ENCODE data around the gene MTMR4. TPM values are rescaled to one million over a fixed set of nuclear protein-coding genes. Genes with fewer than 3 reads are reported as not detected.

Gene MTMR4
- total RNA-seq, 2 donors from 2014 or later = 43.5 to 45.3 TPM

DNA sequence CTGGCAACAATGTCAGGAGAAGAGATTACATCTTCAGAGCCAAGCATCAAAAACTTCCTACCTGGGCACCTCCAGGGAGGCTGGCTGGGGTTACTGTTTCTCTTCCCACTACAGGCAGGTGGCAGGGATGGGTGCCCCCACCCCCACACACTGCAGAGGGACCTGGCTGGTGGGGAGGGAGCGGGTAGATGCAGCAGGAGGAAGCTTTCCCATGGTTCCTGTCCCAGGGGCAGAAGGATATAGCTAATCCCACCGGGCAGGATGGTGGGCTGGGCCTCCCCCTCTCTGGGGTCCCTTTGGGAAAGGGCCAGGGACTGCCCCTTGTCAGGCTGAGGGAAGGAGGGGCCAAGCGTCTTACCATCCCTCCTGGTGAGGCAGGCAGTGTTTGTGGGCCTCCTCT lies 16.7 kb upstream of the MTMR4 start:
- TF ChIP-seq, protein P1, sequence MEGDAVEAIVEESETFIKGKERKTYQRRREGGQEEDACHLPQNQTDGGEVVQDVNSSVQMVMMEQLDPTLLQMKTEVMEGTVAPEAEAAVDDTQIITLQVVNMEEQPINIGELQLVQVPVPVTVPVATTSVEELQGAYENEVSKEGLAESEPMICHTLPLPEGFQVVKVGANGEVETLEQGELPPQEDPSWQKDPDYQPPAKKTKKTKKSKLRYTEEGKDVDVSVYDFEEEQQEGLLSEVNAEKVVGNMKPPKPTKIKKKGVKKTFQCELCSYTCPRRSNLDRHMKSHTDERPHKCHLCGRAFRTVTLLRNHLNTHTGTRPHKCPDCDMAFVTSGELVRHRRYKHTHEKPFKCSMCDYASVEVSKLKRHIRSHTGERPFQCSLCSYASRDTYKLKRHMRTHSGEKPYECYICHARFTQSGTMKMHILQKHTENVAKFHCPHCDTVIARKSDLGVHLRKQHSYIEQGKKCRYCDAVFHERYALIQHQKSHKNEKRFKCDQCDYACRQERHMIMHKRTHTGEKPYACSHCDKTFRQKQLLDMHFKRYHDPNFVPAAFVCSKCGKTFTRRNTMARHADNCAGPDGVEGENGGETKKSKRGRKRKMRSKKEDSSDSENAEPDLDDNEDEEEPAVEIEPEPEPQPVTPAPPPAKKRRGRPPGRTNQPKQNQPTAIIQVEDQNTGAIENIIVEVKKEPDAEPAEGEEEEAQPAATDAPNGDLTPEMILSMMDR (IDR thresholded peaks at IDR 0.05) = no peak
- peak overlapping the region in 1 of 2 donors; percentile 68 for H3K9ac ChIP-seq (ENCODE audit: low read depth in 2 of 2, low read length in 2 of 2)
- no peaks in the 10 kb centered on the region for H3K36me3 ChIP-seq
- H3K27ac ChIP-seq = no peak overlapping the region
- H3K9me3 ChIP-seq = no peaks in the 10 kb centered on the region
- H3K4me3 ChIP-seq = peak overlapping the region; percentile 40
- DNase-seq = no peak
- no peaks in the 10 kb centered on the region for H3K27me3 ChIP-seq
- H3K4me1 ChIP-seq = no peaks in the 10 kb centered on the region
- intact Hi-C loops (cut with DNase I) = no loop called here

DNA sequence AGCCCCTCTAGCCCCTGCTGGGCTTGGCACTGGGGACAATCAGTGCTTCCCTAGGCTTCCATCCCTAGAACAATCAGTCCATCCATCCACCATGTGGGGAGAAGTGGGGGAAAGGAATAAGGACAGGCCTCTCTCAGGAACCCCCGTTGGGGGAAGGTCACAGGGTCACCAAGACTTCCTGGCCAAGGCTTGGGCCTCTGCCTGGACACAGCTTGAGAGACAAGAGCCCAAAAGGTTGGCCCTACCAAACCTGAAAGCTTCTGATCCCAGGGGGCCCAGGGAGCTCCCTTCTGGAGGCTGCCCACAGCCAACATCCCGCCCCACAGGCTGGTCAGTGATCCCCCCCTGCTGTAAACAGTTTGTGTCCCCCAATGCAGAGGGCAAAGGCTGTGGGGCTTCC lies 16.2 kb upstream of the MTMR4 start:
- H3K27ac ChIP-seq = no peak overlapping the region
- DNase-seq = no peak
- H3K4me1 ChIP-seq = no peaks in the 10 kb centered on the region
- no peak overlapping the region for H3K4me3 ChIP-seq
- no peaks in the 10 kb centered on the region for H3K9me3 ChIP-seq
- intact Hi-C loops (cut with DNase I) = no loop called here
- H3K27me3 ChIP-seq = no peaks in the 10 kb centered on the region
- no peak overlapping the region for H3K9ac ChIP-seq (ENCODE audit: low read depth in 2 of 2, low read length in 2 of 2)
- H3K36me3 ChIP-seq = no peaks in the 10 kb centered on the region
- TF ChIP-seq, protein P1 (IDR thresholded peaks at IDR 0.05) = no peak

DNA sequence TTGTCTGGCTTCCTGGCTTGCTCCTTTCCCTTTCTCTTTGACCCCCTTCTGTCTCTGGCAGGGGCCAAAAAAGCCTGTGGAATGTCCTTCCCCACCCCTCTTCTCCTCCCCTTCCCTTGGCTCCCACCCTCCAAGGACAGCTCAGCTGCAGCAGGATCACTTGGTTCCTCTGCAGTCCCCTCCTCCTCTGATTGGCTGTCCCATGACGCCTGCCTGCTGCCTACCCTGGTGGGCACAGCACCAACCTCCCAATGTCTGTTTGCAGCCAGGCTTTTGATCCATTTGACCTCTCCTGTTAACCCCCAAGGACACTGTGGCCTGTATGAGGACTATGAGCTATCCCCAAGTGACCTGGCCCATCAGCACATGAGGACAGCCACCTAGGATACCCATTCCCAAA lies 14.8 kb upstream of the MTMR4 start:
- Histone ChIP-seq H3K36me3 (no peaks in the 10 kb centered on the region), H3K9ac (ENCODE audit: low read depth in 2 of 2, low read length in 2 of 2) (no peak overlapping the region), H3K4me3 (no peak overlapping the region), H3K4me1 (no peaks in the 10 kb centered on the region), H3K9me3 (no peaks in the 10 kb centered on the region), H3K27me3 (no peaks in the 10 kb centered on the region), H3K27ac (no peak overlapping the region)
- TF ChIP-seq, protein P1 (IDR thresholded peaks at IDR 0.05) = no peak
- no peak for DNase-seq
- intact Hi-C loops (cut with DNase I) = loop anchor here (10.0 kb wide), 2 partner anchors 106 to 166 kb away; partner anchors contain the start of genes RAD51C and TEX14

DNA sequence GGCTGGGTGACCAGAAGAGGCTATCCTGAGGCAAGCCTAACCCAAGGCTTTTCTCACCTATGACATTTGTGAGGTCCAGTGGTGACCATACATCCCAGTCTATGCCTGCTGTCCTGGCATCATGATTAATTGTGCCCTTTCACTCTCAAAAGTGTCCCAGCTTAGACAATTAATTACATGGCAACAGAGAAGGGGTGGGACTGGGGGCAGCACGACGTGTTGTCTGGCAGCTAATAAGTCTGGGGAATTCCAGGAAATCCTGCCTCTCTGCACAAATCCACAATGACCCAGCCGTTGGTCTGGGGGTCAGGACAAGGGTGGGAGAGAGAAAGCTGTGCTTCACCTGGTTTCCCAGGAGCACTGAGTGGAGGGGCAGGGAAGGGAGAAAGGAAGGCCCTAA lies 14.0 kb upstream of the MTMR4 start:
- no peak overlapping the region for H3K27ac ChIP-seq
- H3K9me3 ChIP-seq = no peaks in the 10 kb centered on the region
- no peaks in the 10 kb centered on the region for H3K27me3 ChIP-seq
- TF ChIP-seq, protein P1 (IDR thresholded peaks at IDR 0.05) = no peak
- H3K36me3 ChIP-seq = no peaks in the 10 kb centered on the region
- DNase-seq = no peak
- no peaks in the 10 kb centered on the region for H3K4me1 ChIP-seq
- no peak overlapping the region for H3K4me3 ChIP-seq
- H3K9ac ChIP-seq (ENCODE audit: low read depth in 2 of 2, low read length in 2 of 2) = no peak overlapping the region
- intact Hi-C loops (cut with DNase I) = loop anchor here (10.0 kb wide), 2 partner anchors 106 to 166 kb away; partner anchors contain the start of genes RAD51C and TEX14

DNA sequence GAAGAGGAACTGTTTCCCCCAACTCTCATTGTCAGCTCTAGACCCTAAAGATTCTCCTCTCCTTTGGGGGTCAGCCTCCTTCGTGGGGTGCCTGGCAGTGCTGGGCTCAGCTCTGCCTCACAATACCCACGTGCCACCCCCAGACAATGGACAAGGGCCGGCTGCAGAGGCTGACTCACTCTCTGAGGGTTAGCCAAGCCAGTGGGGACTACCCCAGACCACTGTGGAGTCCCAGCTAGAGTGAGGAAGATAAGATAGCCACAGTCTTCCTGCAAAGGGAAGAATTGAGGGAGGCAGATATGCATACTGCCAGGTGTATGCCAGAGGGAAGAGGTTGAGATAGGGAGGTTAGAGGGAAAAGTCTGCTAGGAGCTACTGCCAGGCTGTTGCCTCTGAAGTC lies 13.5 kb upstream of the MTMR4 start:
- peak overlapping the region in 1 of 2 donors; percentile 35 for H3K9ac ChIP-seq (ENCODE audit: low read depth in 2 of 2, low read length in 2 of 2)
- DNase-seq = no peak
- H3K27me3 ChIP-seq = no peaks in the 10 kb centered on the region
- H3K27ac ChIP-seq = no peak overlapping the region
- H3K36me3 ChIP-seq = no peaks in the 10 kb centered on the region
- H3K4me3 ChIP-seq = no peak overlapping the region
- intact Hi-C loops (cut with DNase I) = loop anchor here (10.0 kb wide), 2 partner anchors 107 to 167 kb away; partner anchors contain the start of genes RAD51C and TEX14
- H3K9me3 ChIP-seq = no peaks in the 10 kb centered on the region
- TF ChIP-seq, protein P1 (IDR thresholded peaks at IDR 0.05) = no peak
- no peaks in the 10 kb centered on the region for H3K4me1 ChIP-seq
